ENCODE measurements around the gene VAPB.

VAPB gene

GRCh38 chr20:58485393-58485792 lies 96.4 kb downstream of the VAPB start:
- H4K20me1 ChIP-seq = no peaks in the 10 kb centered on the region
- no peak for TF ChIP-seq Cebpa-rat (IDR thresholded peaks at IDR 0.05)
- no peaks in the 10 kb centered on the region for H3K4me1 ChIP-seq
- peaks cover 72% of the 10 kb centered on the region for H3K9me3 ChIP-seq
- no peak overlapping the region for H3K27ac ChIP-seq
- H3K27me3 ChIP-seq = no peaks in the 10 kb centered on the region
- no peak overlapping the region for H3K4me3 ChIP-seq
- H3K9ac ChIP-seq = no peak overlapping the region
- no peak overlapping the region for H3K4me2 ChIP-seq
- no peaks in the 10 kb centered on the region for H3K36me3 ChIP-seq

GRCh38 chr20:58486207-58486606 lies 97.2 kb downstream of the VAPB start:
- TF ChIP-seq Cebpa-rat (IDR thresholded peaks at IDR 0.05) = no peak
- Histone ChIP-seq H3K4me1 (no peaks in the 10 kb centered on the region), H3K9ac (no peak overlapping the region), H3K9me3 (peaks cover 67% of the 10 kb centered on the region), H3K4me2 (no peak overlapping the region), H3K4me3 (no peak overlapping the region), H4K20me1 (no peaks in the 10 kb centered on the region), H3K27ac (no peak overlapping the region), H3K36me3 (no peaks in the 10 kb centered on the region), H3K27me3 (no peaks in the 10 kb centered on the region)

- Histone ChIP-seq H3K27ac (no peak overlapping the region), H3K9me3 (peaks cover 30% of the 10 kb centered on the region; the same call in 1 of the 2 replicates), H3K27me3 (no peaks in the 10 kb centered on the region), H3K36me3 (no peaks in the 10 kb centered on the region), H3K9ac (no peak overlapping the region), H4K20me1 (no peaks in the 10 kb centered on the region), H3K4me2 (no peak overlapping the region), H3K4me3 (no peak overlapping the region), H3K4me1 (no peaks in the 10 kb centered on the region)
- no peak for TF ChIP-seq Cebpa-rat (IDR thresholded peaks at IDR 0.05)
Measured at GRCh38 chr20:58492074-58492718, 103.2 kb downstream of the VAPB start.

GRCh38 chr20:58492795-58493524 lies 103.9 kb downstream of the VAPB start:
- TF ChIP-seq Cebpa-rat (IDR thresholded peaks at IDR 0.05) = no peak
- Histone ChIP-seq H3K4me1 (no peaks in the 10 kb centered on the region), H3K27ac (no peak overlapping the region), H3K27me3 (no peaks in the 10 kb centered on the region), H3K4me3 (no peak overlapping the region), H4K20me1 (no peaks in the 10 kb centered on the region), H3K36me3 (no peaks in the 10 kb centered on the region), H3K9me3 (peaks cover 24% of the 10 kb centered on the region; the same call in 1 of the 2 replicates), H3K4me2 (no peak overlapping the region), H3K9ac (no peak overlapping the region)

- H3K27me3 ChIP-seq = no peaks in the 10 kb centered on the region
- TF ChIP-seq Cebpa-rat (IDR thresholded peaks at IDR 0.05) = no peak
- H3K9ac ChIP-seq = no peak overlapping the region
- H3K36me3 ChIP-seq = no peaks in the 10 kb centered on the region
- no peak overlapping the region for H3K4me3 ChIP-seq
- no peak overlapping the region for H3K27ac ChIP-seq
- peaks cover 6% of the 10 kb centered on the region; the same call in 1 of the 2 replicates for H3K9me3 ChIP-seq
- no peak overlapping the region for H3K4me2 ChIP-seq
- H3K4me1 ChIP-seq = no peaks in the 10 kb centered on the region
- H4K20me1 ChIP-seq = no peaks in the 10 kb centered on the region
Measured at GRCh38 chr20:58494923-58495622, 106.0 kb downstream of the VAPB start.

- H3K27ac ChIP-seq = no peak overlapping the region
- H3K9me3 ChIP-seq = no peaks in the 10 kb centered on the region
- no peak overlapping the region for H3K9ac ChIP-seq
- no peaks in the 10 kb centered on the region for H3K4me1 ChIP-seq
- H3K36me3 ChIP-seq = no peaks in the 10 kb centered on the region
- H4K20me1 ChIP-seq = no peaks in the 10 kb centered on the region
- no peak overlapping the region for H3K4me3 ChIP-seq
- TF ChIP-seq Cebpa-rat (IDR thresholded peaks at IDR 0.05) = no peak
- H3K4me2 ChIP-seq = no peak overlapping the region
- H3K27me3 ChIP-seq = no peaks in the 10 kb centered on the region
Measured at GRCh38 chr20:58495623-58496428, 106.8 kb downstream of the VAPB start.

- no peak overlapping the region for H3K4me3 ChIP-seq
- H4K20me1 ChIP-seq = no peaks in the 10 kb centered on the region
- no peak overlapping the region for H3K27ac ChIP-seq
- H3K36me3 ChIP-seq = no peaks in the 10 kb centered on the region
- H3K9ac ChIP-seq = no peak overlapping the region
- no peaks in the 10 kb centered on the region for H3K4me1 ChIP-seq
- no peaks in the 10 kb centered on the region for H3K27me3 ChIP-seq
- no peak overlapping the region for H3K4me2 ChIP-seq
- TF ChIP-seq Cebpa-rat (IDR thresholded peaks at IDR 0.05) = no peak
- H3K9me3 ChIP-seq = no peaks in the 10 kb centered on the region
Measured at GRCh38 chr20:58496429-58496769, 107.4 kb downstream of the VAPB start.

- Histone ChIP-seq H3K27me3 (no peaks in the 10 kb centered on the region), H3K9me3 (no peaks in the 10 kb centered on the region), H3K4me2 (no peak overlapping the region), H3K4me3 (no peak overlapping the region), H3K9ac (no peak overlapping the region), H3K36me3 (no peaks in the 10 kb centered on the region), H3K27ac (no peak overlapping the region), H4K20me1 (no peaks in the 10 kb centered on the region), H3K4me1 (no peaks in the 10 kb centered on the region)
- no peak for TF ChIP-seq Cebpa-rat (IDR thresholded peaks at IDR 0.05)
Measured at GRCh38 chr20:58497076-58497641, 108.1 kb downstream of the VAPB start.

- no peaks in the 10 kb centered on the region for H3K27me3 ChIP-seq
- H3K9me3 ChIP-seq = peaks cover 2% of the 10 kb centered on the region; the same call in 1 of the 2 replicates
- no peak overlapping the region for H3K4me2 ChIP-seq
- no peak for TF ChIP-seq Cebpa-rat (IDR thresholded peaks at IDR 0.05)
- no peaks in the 10 kb centered on the region for H3K36me3 ChIP-seq
- H3K9ac ChIP-seq = no peak overlapping the region
- H3K4me1 ChIP-seq = no peaks in the 10 kb centered on the region
- no peak overlapping the region for H3K27ac ChIP-seq
- no peak overlapping the region for H3K4me3 ChIP-seq
- H4K20me1 ChIP-seq = no peaks in the 10 kb centered on the region
Measured at GRCh38 chr20:58497724-58498469, 108.9 kb downstream of the VAPB start.
